GM12872 (cell line): Measurements from ENCODE around the gene MLLT10.

Experiments used
- TF ChIP-seq, protein P1 (sequence below): IDR thresholded peaks from 3 replicates; pipeline ENCODE4 v1.5.1; 2011; ENCODE audit warnings: low read depth, mild to moderate bottlenecking, low read length, moderate library complexity; ENCODE audit not compliant: insufficient read depth

MLLT10 gene

DNA sequence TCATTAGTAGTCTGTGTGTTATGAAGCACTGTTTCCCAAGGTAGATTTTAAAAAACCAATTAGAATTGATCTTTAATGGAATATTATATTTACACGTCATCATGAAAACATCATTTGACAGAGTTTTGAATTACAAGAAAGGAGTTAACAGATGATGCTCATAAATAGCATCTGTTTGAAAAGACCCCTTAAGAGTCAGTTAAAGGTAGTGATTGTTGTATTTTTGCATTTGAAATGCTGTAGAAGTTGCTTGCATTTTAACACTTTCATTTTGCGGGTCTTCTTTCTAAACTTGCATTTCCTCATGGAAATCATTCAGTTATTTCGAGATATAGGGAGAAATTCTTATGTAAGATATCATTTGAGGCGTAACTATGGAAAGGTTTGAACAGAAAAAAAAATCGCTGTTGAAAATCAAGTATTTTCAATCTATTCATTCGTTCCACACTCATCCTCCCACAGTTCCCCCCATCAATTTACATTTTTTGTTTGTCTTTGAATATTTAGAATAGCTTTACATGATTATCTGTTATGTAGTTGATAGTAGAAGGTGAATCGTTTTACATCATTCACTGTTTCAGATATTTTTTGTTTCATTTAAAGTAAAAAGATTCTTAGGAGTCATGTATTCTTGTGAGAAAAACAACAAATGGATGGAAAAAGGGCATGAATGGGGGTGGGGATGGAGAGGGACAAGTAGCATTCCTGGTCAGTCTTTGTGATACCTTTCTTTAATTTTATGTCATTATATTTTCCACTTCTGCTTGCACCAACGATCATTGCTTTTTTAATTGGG, 5.6 kb upstream of the MLLT10 start:
- TF ChIP-seq, protein P1, sequence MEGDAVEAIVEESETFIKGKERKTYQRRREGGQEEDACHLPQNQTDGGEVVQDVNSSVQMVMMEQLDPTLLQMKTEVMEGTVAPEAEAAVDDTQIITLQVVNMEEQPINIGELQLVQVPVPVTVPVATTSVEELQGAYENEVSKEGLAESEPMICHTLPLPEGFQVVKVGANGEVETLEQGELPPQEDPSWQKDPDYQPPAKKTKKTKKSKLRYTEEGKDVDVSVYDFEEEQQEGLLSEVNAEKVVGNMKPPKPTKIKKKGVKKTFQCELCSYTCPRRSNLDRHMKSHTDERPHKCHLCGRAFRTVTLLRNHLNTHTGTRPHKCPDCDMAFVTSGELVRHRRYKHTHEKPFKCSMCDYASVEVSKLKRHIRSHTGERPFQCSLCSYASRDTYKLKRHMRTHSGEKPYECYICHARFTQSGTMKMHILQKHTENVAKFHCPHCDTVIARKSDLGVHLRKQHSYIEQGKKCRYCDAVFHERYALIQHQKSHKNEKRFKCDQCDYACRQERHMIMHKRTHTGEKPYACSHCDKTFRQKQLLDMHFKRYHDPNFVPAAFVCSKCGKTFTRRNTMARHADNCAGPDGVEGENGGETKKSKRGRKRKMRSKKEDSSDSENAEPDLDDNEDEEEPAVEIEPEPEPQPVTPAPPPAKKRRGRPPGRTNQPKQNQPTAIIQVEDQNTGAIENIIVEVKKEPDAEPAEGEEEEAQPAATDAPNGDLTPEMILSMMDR: no peak

DNA sequence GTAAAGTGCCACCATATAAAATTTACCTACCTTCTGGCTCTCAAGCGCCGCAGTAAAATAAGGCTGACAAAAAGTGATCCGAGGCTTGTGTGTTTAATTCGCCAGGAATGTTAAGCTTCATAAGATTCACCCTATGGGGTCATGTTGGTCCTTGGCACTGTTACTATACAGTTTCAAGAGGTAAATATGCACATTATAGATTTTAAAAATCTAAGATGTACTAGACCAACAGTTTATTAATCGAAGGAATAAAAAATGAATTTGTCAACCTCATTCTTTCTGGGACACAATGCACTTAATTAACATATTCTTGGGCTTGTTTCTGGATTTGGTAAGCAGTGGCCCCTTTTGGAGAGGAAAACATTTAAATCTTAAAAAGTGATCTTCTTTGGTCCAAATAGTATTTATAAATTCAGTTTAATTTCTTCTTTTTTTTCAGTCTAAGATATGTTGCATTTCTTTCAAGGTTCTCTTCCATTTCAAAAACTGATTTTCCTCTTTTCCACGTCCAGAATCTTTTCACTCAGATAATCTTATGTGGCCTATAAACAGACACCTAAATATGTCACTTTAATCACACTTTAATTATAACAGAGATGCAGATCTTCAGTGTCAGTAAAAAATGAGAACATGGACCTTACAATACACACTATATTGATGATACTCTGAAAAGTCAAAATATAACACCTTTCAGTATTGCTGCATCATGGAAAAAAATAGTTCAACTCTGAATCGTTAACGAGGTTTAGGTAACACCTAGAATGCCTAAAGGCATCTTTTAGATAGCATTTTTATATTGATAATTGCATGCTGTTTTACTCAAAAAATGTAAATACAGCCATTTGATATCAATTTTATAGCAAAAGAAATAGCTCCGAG, 4.8 kb upstream of the MLLT10 start:
- TF ChIP-seq, protein P1: no peak

DNA sequence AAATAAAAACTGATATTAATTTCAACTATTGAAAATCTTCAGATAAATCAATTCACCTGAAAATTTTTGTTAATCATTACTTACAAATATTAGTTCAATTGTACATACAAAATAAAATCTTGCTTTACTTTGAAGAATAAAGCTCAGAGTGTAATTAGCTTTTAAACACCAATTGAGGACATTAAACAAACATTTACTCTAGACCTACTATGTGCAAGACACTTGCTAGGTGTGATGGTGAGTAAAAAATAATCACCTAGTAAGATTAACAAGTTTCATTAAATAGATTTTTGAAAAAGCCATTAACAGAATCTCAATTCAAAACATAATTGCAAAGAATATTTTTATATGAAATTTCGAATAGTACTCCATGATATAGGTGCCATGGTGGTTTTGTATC, 3.9 kb upstream of the MLLT10 start:
- TF ChIP-seq, protein P1: no peak

DNA sequence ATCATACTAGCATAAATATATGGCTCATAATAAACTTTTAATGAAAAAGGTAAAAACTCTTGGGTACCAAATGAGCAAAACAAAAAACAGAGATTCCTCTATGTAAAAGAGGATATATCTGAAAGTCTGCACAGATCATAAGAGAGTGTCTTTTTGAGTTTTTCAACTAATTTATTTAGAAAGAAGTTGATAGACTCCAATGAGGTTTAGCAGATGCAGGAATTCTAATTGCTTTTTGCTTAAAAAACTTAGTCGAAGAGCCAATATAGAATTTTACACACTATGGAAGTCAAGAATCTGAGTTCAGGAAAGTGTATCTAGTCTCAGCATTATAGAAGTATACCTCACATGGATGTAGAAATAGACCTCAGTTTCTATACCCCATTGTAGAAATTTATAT, 3.4 kb upstream of the MLLT10 start:
- TF ChIP-seq, protein P1: no peak

DNA sequence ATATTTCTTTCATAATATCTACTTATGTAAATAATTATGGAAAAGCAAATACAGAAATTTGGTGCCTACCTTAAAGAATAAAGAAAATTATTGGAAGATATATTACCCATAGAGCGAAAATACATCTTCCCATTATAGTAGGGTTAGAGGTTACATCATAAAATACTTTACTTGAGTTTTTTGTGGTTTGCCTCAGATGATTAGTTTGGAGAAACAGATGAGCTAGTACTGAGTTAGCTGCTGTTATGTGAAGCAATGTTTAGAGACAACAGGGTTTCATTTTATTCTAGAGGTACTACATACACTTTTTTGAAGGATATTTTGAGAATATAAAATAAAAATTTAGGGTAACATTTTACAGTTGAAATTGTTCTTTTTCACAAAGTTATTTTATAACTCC, 2.9 kb upstream of the MLLT10 start:
- TF ChIP-seq, protein P1: no peak

DNA sequence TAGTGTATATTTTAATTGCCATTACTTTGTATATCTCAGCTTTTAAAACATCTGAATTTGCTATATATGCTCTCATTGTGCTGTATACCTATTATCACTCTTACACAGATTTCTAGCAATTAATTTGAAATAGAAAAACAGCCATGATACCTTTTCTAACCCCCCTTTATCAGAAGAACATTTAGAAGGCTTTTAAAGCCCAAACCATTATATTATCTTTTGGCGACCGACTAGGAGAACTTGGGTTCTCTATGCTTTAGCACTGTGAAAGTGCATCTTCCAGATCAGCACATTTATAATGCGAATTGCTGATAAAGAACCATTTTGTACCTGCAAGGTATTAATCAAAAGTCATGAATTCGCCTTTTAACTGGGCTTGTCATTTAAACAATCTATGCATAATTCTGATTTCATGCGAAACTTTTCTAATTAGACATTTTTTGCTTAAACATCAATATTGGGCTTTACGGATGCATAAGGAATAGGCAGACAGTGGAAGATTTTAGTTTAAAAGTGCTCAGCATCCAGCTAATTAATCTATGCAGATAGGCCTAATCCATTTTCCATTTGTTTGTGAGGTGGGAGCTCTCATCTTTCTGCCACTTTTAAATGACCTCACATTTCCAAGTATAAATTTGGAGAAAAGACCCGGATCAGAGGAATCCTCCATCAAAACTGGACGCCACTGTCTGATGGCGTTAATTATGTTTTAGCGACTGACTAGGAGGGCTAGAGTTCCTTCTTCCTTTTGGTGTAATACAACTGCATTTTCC, 1.2 kb upstream of the MLLT10 start:
- TF ChIP-seq, protein P1: no peak

DNA sequence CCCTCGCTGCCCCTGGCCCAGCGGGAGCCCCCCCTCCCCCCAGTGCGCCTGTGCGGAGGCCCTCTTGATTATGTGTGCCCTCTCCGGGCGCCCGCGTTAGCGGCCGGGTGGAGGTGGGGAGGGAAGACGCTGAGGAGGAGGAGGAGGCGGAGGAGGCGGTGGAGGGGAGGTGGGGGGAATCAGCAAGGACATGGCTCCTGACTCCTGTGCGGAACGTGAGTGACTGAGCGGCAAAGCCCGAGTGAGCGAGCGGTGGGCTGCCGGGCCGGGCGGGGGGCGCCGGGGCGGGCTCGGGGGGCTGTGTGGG, 201 bp downstream of the MLLT10 start:
- TF ChIP-seq, protein P1: no peak
